HepG2 (cell line): ENCODE measurements around the gene PKD1L1. TPM values are rescaled to one million over a fixed set of nuclear protein-coding genes. Genes with fewer than 3 reads are reported as not detected.

Source experiments
- ATAC-seq: fragments of 200-7000 bp; cut with Tn5 transposase; 3 replicates; pipeline ENCODE4 v1.9.1; 2020; ENCODE audit warnings: mild to moderate bottlenecking, moderate library complexity
- BruUV-seq: library from RNA; stranded (reverse); fragments of 400-500 nt; replicated peaks from 2 replicates; lab custom pipeline; 2021; lab: Mats Ljungman, UMichigan
- CTCF ChIA-PET: fragments of 300-600 bp; formaldehyde crosslinking; extraction: SDS; loops from one replicate; lab custom pipeline; 2021; ENCODE audit warnings: low total read pairs, inconsistent platforms, low intra/inter-chr PET ratio; lab: Yijun Ruan, JAX
- POLR2A ChIA-PET: fragments of 350-600 bp; sonication (Branson Sonifier 250); formaldehyde crosslinking; loops from one replicate; lab custom pipeline; 2020; ENCODE audit warnings: antibody characterized with exemption, inconsistent platforms; lab: Yijun Ruan, JAX
- DNase-seq: peaks from one replicate; pipeline ENCODE4 v3.0.0-alpha.2; 2015; ENCODE audit warnings: low spot score
- FAIRE-seq: peaks from 3 replicates; lab custom pipeline; 2011; peaks lifted over from hg19 to GRCh38; lab: Jason Lieb, UNC
- H2AFZ ChIP-seq: one replicate; pipeline ENCODE4 v1.6.1; 2011; ENCODE audit warnings: low read length, inconsistent platforms
- H3K27ac ChIP-seq: fragments of 300-600 bp; 3 replicates; pipeline ENCODE4 v1.8.0; 2011; ENCODE audit warnings: mixed run types, mild to moderate bottlenecking, mixed read lengths, low read length, inconsistent platforms; ENCODE audit not compliant: insufficient read depth; ENCODE audit errors: extremely low read length
- H3K27me3 ChIP-seq, 2 experiments: fragments of 200-600 bp in 1 of 2; 2 replicates in 1 of 2; 3 replicates in 1 of 2; pipeline versions ENCODE4 v1.6.0 to v1.8.0; 2011; ENCODE audit warnings: low read length in 2 of 2, mild to moderate bottlenecking in 2 of 2, moderate library complexity in 2 of 2, inconsistent platforms in 1 of 2; ENCODE audit not compliant: insufficient read depth in 2 of 2, control insufficient read depth in 1 of 2
- H3K36me3 ChIP-seq, 2 experiments: fragments of 200-600 bp in 1 of 2; replicated peaks in 1 of 2; 2 replicates in 1 of 2; 3 replicates in 1 of 2; pipeline versions ENCODE4 v1.5.1 to v1.8.0; 2011; ENCODE audit warnings: low read length in 2 of 2, inconsistent platforms in 1 of 2; ENCODE audit not compliant: insufficient read depth in 2 of 2, control insufficient read depth in 1 of 2
- H3K4me1 ChIP-seq: 2 replicates; pipeline ENCODE4 v1.5.1; 2012; ENCODE audit warnings: low read length, inconsistent platforms; ENCODE audit not compliant: insufficient read depth
- H3K4me2 ChIP-seq: 2 replicates; pipeline ENCODE4 v1.6.0; 2011; ENCODE audit warnings: low read depth, low read length, inconsistent platforms
- H3K4me3 ChIP-seq, 3 experiments: fragments of 200-600 bp in 1 of 3; sonication (generic), shearing (Covaris generic) in 1 of 3; replicated peaks in 1 of 3; 2 replicates each; pipeline ENCODE4 v1.5.1; 2011 to 2016; ENCODE audit warnings: low read length in 3 of 3, inconsistent platforms in 2 of 3, low read depth in 2 of 3, mild to moderate bottlenecking in 2 of 3, control low read depth in 1 of 3, mixed read lengths in 1 of 3; ENCODE audit not compliant: insufficient read depth in 1 of 3
- H3K79me2 ChIP-seq: one replicate; pipeline ENCODE4 v1.6.1; 2011; ENCODE audit warnings: low read length, inconsistent platforms; ENCODE audit not compliant: insufficient read depth
- H3K9ac ChIP-seq: 2 replicates; pipeline ENCODE4 v1.6.0; 2011; ENCODE audit warnings: mild to moderate bottlenecking, low read depth, low read length, inconsistent platforms; ENCODE audit not compliant: insufficient read depth
- H3K9me3 ChIP-seq: 2 replicates; pipeline ENCODE4 v1.5.1; 2012; ENCODE audit warnings: mild to moderate bottlenecking, low read length
- H4K20me1 ChIP-seq: 2 replicates; pipeline ENCODE4 v1.6.0; 2011; ENCODE audit warnings: inconsistent platforms, mild to moderate bottlenecking, low read length, moderate library complexity; ENCODE audit not compliant: insufficient read depth
- CREB1 ChIP-seq, 2 experiments: fragments of 450-650 bp in 1 of 2; IDR thresholded peaks; 2 replicates each; pipeline ENCODE4 v1.6.1; 2016 to 2017; ENCODE audit warnings: control low read depth in 1 of 2, mild to moderate bottlenecking in 1 of 2, missing compliant biosample characterization in 1 of 2, missing genetic modification characterization in 1 of 2
- EEA1 ChIP-seq: sonication (generic); formaldehyde crosslinking; IDR thresholded peaks from 2 replicates; pipeline ENCODE4 v1.5.1; 2020; ENCODE audit warnings: mild to moderate bottlenecking, missing genetic modification reagents, borderline replicate concordance
- ELF3 ChIP-seq: IDR thresholded peaks from 2 replicates; pipeline ENCODE4 v1.6.1; 2016; ENCODE audit warnings: missing genetic modification reagents, missing compliant biosample characterization
- GFI1 ChIP-seq: sonication (generic); formaldehyde crosslinking; IDR thresholded peaks from 2 replicates; pipeline ENCODE4 v1.5.0; 2020; ENCODE audit warnings: missing genetic modification reagents, mild to moderate bottlenecking, borderline replicate concordance
- HCFC1 ChIP-seq: fragments of 150-350 bp; IDR thresholded peaks from 2 replicates; pipeline ENCODE4 v1.6.1; 2014; ENCODE audit warnings: low read depth, low read length
- HIC2 ChIP-seq: sonication (generic); formaldehyde crosslinking; IDR thresholded peaks from 2 replicates; pipeline ENCODE4 v1.9.0; 2022; ENCODE audit warnings: low read depth, missing genetic modification reagents
- IRX3 ChIP-seq: sonication (generic); formaldehyde crosslinking; IDR thresholded peaks from 2 replicates; pipeline ENCODE4 v1.8.1; 2023; ENCODE audit warnings: mild to moderate bottlenecking, low read depth, missing genetic modification reagents, borderline replicate concordance
- LBX2 ChIP-seq: sonication (generic); formaldehyde crosslinking; IDR thresholded peaks from 2 replicates; pipeline ENCODE4 v1.5.0; 2020; ENCODE audit warnings: missing genetic modification reagents, mild to moderate bottlenecking, borderline replicate concordance
- NCOA5 ChIP-seq: sonication (generic); formaldehyde crosslinking; IDR thresholded peaks from 2 replicates; pipeline ENCODE4 v1.4.0; 2020; ENCODE audit warnings: missing genetic modification reagents
- NFAT5 ChIP-seq: sonication (generic); formaldehyde crosslinking; IDR thresholded peaks from 2 replicates; pipeline ENCODE4 v1.4.0; 2020; ENCODE audit warnings: missing genetic modification reagents
- SNAPC5 ChIP-seq: sonication (generic); formaldehyde crosslinking; IDR thresholded peaks from 2 replicates; pipeline ENCODE4 v1.8.1; 2023; ENCODE audit warnings: mild to moderate bottlenecking, missing genetic modification reagents, borderline replicate concordance
- ZBTB1 ChIP-seq: sonication (generic); formaldehyde crosslinking; IDR thresholded peaks from 2 replicates; pipeline ENCODE4 v1.4.0; 2020; ENCODE audit warnings: missing genetic modification reagents, borderline replicate concordance
- ZNF224 ChIP-seq: sonication (generic); formaldehyde crosslinking; IDR thresholded peaks from 2 replicates; pipeline ENCODE4 v1.5.0; 2020; ENCODE audit warnings: mild to moderate bottlenecking, missing genetic modification reagents
- ZNF891 ChIP-seq: sonication (generic); formaldehyde crosslinking; IDR thresholded peaks from 2 replicates; pipeline ENCODE4 v1.5.0; 2020; ENCODE audit warnings: mild to moderate bottlenecking, missing genetic modification reagents
- ZSCAN9 ChIP-seq: IDR thresholded peaks from 2 replicates; pipeline ENCODE4 v1.6.1; 2016; ENCODE audit warnings: borderline replicate concordance
- WGBS: methylation state at CpG from one replicate; pipeline ENCODE4 v1.1.6; 2017; ENCODE audit warnings: low lambda C conversion rate; 5-methylcytosine and 5-hydroxymethylcytosine counted together
- in situ Hi-C: cut with HindIII; loops from 2 replicates; pipeline ENCODE4 v1.10.0; 2017; ENCODE audit warnings: low pct_unique_long_range_greater_than_20kb; ENCODE audit not compliant: extremely low pct_ligation_motif_present
- intact Hi-C: fragments of 100-400 bp; cut with micrococcal nuclease; formaldehyde crosslinking; loops from one replicate; pipeline ENCODE4 v1.10.0; 2022; ENCODE audit not compliant: unreplicated experiment
- polyA plus RNA-seq, 8 experiments: library from polyadenylated mRNA; depleted of rRNA in 3 of 8; stranded (reverse) in 7 of 8; unstranded in 1 of 8; fragments of >200 nt; fragmentation: Illumina TruSeq in 4 of 8; extraction: Trizol in 4 of 8; gene quantifications; 2 replicates each; pipeline versions ENCODE4 v1.2.1 to v1.2.3, GENCODE V29; 2011 to 2016; ENCODE audit warnings: low read depth in 4 of 8, missing spikeins in 1 of 8, mixed read lengths in 1 of 8; ENCODE audit not compliant: insufficient read depth in 1 of 8
- total RNA-seq, 5 experiments: library from RNA; depleted of rRNA; stranded (reverse); fragments of >200 nt; fragmentation: Illumina TruSeq; extraction: Trizol; gene quantifications; 2 replicates each; pipeline ENCODE4 v1.2.3, GENCODE V29; 2016; ENCODE audit warnings: low read depth in 1 of 5

PKD1L1 gene
- total and polyA plus RNA-seq, 2 of the 13 experiments (the other 11 are each of a cell fraction or from before 2014, with no cell fraction given) = 0.01 TPM; not detected in 1

GRCh38 chr7:47815867-47816266 is 132.4 kb downstream of the PKD1L1 start:
- intact Hi-C loops = loop anchor here (5.0 to 10.0 kb wide), 3 partner anchors 211 to 369 kb away; partner anchors contain the start of gene TNS3
- no peak overlapping the region for H2AFZ ChIP-seq
- H3K27me3 ChIP-seq = no peaks in the 10 kb centered on the region
- H3K9ac ChIP-seq = no peak overlapping the region
- no peak overlapping the region for H3K27ac ChIP-seq
- no peak overlapping the region for H3K4me3 ChIP-seq
- CTCF ChIA-PET = no interaction called here
- no peaks in the 10 kb centered on the region for H3K36me3 ChIP-seq
- FAIRE-seq (no peak), ATAC-seq (no peak), DNase-seq (no peak)
- no peaks in the 10 kb centered on the region for H3K9me3 ChIP-seq
- in situ Hi-C loops = no loop called here
- WGBS = 92% methylated on average over 9 of the region's 9 CpGs
- no peaks in the 10 kb centered on the region for H3K79me2 ChIP-seq
- no TSS peak for BruUV-seq
- no peaks in the 10 kb centered on the region for H4K20me1 ChIP-seq
- H3K4me1 ChIP-seq = peaks cover 46% of the 10 kb centered on the region
- POLR2A ChIA-PET = no interaction called here
- H3K4me2 ChIP-seq = no peak overlapping the region
- TF ChIP-seq NFAT5 (CRISPR knock-in tag) = no peak
- TF ChIP-seq NCOA5 (CRISPR knock-in tag) = no peak
- no peak for TF ChIP-seq IRX3 (CRISPR knock-in tag)
- no peak for TF ChIP-seq ELF3 (CRISPR knock-in tag)
- no peak for TF ChIP-seq ZSCAN9 (CRISPR knock-in tag)
- no peak for TF ChIP-seq HIC2 (CRISPR knock-in tag)
- TF ChIP-seq ZNF891 (CRISPR knock-in tag) = no peak
- TF ChIP-seq LBX2 = no peak
- no peak for TF ChIP-seq SNAPC5 (CRISPR knock-in tag)
- TF ChIP-seq ZNF224 (CRISPR knock-in tag) = no peak
- TF ChIP-seq GFI1 = no peak
- no peak for TF ChIP-seq EEA1
- TF ChIP-seq ZBTB1 (CRISPR knock-in tag) = no peak
- no peak for TF ChIP-seq HCFC1
- TF ChIP-seq CREB1 (IDR thresholded peaks at IDR 0.05) = no peak
- no peak for TF ChIP-seq CREB1 (CRISPR knock-in tag; IDR thresholded peaks at IDR 0.05)
